Measurements from ENCODE around the gene MBTPS1.

MBTPS1 gene

DNA sequence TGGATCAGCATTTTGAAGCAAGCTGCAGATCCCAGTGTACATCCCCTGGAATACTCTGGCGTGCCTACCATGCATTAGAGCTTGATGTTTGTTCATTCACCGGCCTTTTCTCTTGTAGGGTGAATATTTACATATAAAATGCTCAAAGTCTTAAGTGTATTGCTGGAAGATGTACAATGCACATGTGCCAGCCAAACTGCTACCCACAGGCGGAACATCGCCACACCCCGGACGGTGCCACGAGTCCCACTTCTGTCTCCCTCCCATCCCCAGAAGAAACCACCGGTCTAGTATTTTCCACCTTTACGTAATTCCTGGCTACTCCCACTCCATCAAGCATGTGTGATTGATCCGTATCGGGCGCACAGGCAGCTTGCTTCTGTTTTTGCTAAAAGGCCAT, 78.3 kb downstream of the MBTPS1 start:
- no peak overlapping the region for H3K27ac ChIP-seq (ENCODE audit: extremely low read depth, low read depth, low read length)
- ChIA-PET POLR2A (no interaction called here), CTCF (interaction anchor here (1.2 kb wide), 1 partner anchor 82 kb away, joined by 6 read pairs; no protein-coding TSS in a partner anchor)
- no peak overlapping the region for H3K4me3 ChIP-seq (ENCODE audit: low read depth, low read length)
- TF ChIP-seq ZNF2 (tag by site-specific recombination; IDR thresholded peaks at IDR 0.05) (no peak), ZNF645 (tag by site-specific recombination; IDR thresholded peaks at IDR 0.05) (no peak), ZNF266 (tag by site-specific recombination; IDR thresholded peaks at IDR 0.05; ENCODE audit: low read depth) (no peak), ZFHX2 (tag by site-specific recombination; conservative IDR thresholded peaks at IDR 0.05) (no peak), ZNF302 (tag by site-specific recombination; IDR thresholded peaks at IDR 0.05; ENCODE audit: low read depth) (no peak), ZFP3 (tag by site-specific recombination; IDR thresholded peaks at IDR 0.05; ENCODE audit: low read depth) (no peak), PBX3 (CRISPR knock-in tag; IDR thresholded peaks at IDR 0.05) (no peak), ZBTB20 (tag by site-specific recombination; IDR thresholded peaks at IDR 0.05) (no peak), ZNF514 (tag by site-specific recombination; IDR thresholded peaks at IDR 0.05) (no peak), GLI2 (tag by site-specific recombination; IDR thresholded peaks at IDR 0.05; ENCODE audit: borderline replicate concordance, low read depth) (no peak), PRDM1 (tag by site-specific recombination; IDR thresholded peaks at IDR 0.05) (no peak), OSR2 (tag by site-specific recombination; IDR thresholded peaks at IDR 0.05) (no peak), ZNF169 (tag by site-specific recombination; IDR thresholded peaks at IDR 0.05) (no peak), ZSCAN30 (tag by site-specific recombination; IDR thresholded peaks at IDR 0.05) (no peak), ZNF830 (tag by site-specific recombination; IDR thresholded peaks at IDR 0.05; ENCODE audit: low read depth) (no peak), ZBTB8A (tag by site-specific recombination; IDR thresholded peaks at IDR 0.05) (no peak), ZNF747 (tag by site-specific recombination; IDR thresholded peaks at IDR 0.05) (no peak)
- TF ChIP-seq, protein P1, sequence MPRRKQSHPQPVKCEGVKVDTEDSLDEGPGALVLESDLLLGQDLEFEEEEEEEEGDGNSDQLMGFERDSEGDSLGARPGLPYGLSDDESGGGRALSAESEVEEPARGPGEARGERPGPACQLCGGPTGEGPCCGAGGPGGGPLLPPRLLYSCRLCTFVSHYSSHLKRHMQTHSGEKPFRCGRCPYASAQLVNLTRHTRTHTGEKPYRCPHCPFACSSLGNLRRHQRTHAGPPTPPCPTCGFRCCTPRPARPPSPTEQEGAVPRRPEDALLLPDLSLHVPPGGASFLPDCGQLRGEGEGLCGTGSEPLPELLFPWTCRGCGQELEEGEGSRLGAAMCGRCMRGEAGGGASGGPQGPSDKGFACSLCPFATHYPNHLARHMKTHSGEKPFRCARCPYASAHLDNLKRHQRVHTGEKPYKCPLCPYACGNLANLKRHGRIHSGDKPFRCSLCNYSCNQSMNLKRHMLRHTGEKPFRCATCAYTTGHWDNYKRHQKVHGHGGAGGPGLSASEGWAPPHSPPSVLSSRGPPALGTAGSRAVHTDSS (tag by site-specific recombination; IDR thresholded peaks at IDR 0.05): no peak
- H3K4me1 ChIP-seq (ENCODE audit: control insufficient read depth, insufficient read depth, low read length): peaks cover under 1% of the 10 kb centered on the region; the same call in 1 of the 2 replicates
- no peaks in the 10 kb centered on the region for H3K36me3 ChIP-seq (ENCODE audit: control insufficient read depth in 2 of 2, insufficient read depth in 1 of 2, low read length in 2 of 2)
- H3K9me3 ChIP-seq (ENCODE audit: control insufficient read depth, insufficient read depth, low read depth, low read length): no peaks in the 10 kb centered on the region

DNA sequence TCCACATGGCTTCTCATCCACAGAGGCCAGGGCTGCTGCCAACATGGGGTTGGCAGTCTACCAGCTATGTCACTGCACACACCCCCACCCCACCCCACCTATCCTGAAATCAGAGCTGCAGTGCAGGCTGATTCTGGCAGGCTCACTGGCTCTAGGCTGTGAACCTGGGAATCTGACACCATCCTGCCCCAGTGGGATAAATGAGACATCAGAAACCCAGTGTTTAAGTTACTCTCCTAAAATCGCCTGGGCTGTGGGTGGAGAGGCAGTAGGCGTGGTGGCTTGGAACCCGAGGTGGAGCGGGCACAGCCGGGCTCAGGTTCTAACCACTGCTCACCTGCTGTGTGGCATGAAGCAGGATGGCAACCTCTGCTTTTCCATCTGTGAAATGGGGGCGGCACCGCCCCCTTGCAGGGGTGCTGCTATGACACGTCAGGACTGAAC, 79.7 kb downstream of the MBTPS1 start:
- Histone ChIP-seq H3K9me3 (ENCODE audit: control insufficient read depth, insufficient read depth, low read depth, low read length) (no peaks in the 10 kb centered on the region), H3K4me1 (ENCODE audit: control insufficient read depth, insufficient read depth, low read length) (no peaks in the 10 kb centered on the region), H3K27ac (ENCODE audit: extremely low read depth, low read depth, low read length) (no peak overlapping the region), H3K4me3 (ENCODE audit: low read depth, low read length) (no peak overlapping the region), H3K36me3 (ENCODE audit: control insufficient read depth in 2 of 2, insufficient read depth in 1 of 2, low read length in 2 of 2) (no peaks in the 10 kb centered on the region)
- CTCF ChIA-PET: no interaction called here
- POLR2A ChIA-PET: no interaction called here
- TF ChIP-seq ZNF354C (tag by site-specific recombination; IDR thresholded peaks at IDR 0.05; ENCODE audit: borderline replicate concordance, low read depth) (no peak), FEZF1 (tag by site-specific recombination; IDR thresholded peaks at IDR 0.05) (no peak), EGR2 (tag by site-specific recombination; IDR thresholded peaks at IDR 0.05; ENCODE audit: low read depth) (peak; percentile 47; the same call in 1 of the 2 replicates), KLF10 (tag by site-specific recombination; IDR thresholded peaks at IDR 0.05) (no peak), ZNF146 (tag by site-specific recombination; IDR thresholded peaks at IDR 0.05) (no peak), HOXD13 (CRISPR knock-in tag; IDR thresholded peaks at IDR 0.05; ENCODE audit: borderline replicate concordance) (no peak), ZFHX2 (tag by site-specific recombination; conservative IDR thresholded peaks at IDR 0.05) (peak; percentile 51), ZNF670 (tag by site-specific recombination; IDR thresholded peaks at IDR 0.05; ENCODE audit: low read depth) (no peak), PATZ1 (tag by site-specific recombination; IDR thresholded peaks at IDR 0.05) (no peak)
- TF ChIP-seq, protein P1 (tag by site-specific recombination; IDR thresholded peaks at IDR 0.05): no peak
- TF ChIP-seq, protein P2, sequence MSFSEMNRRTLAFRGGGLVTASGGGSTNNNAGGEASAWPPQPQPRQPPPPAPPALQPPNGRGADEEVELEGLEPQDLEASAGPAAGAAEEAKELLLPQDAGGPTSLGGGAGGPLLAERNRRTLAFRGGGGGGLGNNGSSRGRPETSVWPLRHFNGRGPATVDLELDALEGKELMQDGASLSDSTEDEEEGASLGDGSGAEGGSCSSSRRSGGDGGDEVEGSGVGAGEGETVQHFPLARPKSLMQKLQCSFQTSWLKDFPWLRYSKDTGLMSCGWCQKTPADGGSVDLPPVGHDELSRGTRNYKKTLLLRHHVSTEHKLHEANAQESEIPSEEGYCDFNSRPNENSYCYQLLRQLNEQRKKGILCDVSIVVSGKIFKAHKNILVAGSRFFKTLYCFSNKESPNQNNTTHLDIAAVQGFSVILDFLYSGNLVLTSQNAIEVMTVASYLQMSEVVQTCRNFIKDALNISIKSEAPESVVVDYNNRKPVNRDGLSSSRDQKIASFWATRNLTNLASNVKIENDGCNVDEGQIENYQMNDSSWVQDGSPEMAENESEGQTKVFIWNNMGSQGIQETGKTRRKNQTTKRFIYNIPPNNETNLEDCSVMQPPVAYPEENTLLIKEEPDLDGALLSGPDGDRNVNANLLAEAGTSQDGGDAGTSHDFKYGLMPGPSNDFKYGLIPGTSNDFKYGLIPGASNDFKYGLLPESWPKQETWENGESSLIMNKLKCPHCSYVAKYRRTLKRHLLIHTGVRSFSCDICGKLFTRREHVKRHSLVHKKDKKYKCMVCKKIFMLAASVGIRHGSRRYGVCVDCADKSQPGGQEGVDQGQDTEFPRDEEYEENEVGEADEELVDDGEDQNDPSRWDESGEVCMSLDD (tag by site-specific recombination; IDR thresholded peaks at IDR 0.05): no peak

Data from HEK293 (cell line).